GM19035 (cell line): ENCODE measurements around the gene MT1G.
"Not testable (repeated sequence)": the region's sequence is repeated elsewhere in the genome, so short reads cannot be mapped to it uniquely, and the experiment has no call there.

Experiments used
- ATAC-seq: cut with Tn5 transposase; IDR thresholded peaks from one replicate; pipeline ENCODE4 v1.9.1; 2021; ENCODE audit not compliant: unreplicated experiment

Gene MT1G

DNA sequence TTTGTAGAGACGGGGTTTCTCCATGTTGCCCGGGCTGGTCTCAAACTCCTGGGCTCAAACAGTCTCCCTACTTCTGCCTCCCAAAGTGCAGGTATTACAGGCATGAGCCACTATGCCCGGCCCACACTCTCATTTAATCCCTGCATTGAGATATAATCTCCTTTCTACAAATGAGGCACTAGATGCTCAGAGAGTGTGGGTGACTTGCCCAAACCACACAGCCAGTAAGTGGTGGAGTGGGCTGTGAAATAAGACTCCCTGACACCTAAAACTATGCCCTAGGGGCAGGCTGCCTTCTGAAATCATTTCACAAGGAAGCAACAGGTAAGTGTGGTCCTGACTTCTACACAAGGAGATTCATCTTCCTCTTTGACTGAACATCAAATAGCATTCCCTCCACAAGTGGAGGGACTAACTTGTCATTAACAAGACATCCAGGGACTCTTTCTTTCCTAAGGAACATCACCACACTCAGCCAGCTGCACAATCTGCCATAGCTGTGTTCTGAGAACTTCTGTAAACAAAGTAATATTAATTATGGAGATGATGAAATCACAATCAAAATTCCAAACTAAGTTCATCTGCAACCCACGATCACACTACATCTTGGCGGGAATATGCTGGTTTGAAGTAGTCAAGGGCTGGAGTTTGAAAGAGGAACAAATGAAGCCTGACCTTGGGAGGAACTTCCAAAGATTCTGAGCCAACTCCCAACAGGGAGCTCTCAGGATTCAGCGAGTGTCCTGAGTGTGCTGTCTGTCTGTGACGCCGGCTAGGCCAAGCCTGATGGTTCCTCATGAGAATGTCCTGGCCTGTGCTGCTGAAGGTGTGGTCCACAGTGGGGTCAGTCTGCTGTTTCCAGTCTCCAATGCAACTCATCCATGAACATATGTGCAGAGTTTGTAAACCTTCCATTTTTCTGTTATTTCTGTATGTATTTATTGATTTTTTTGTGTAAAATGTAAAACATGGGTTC, 2.3 kb downstream of the MT1G start:
- not testable (repeated sequence) for ATAC-seq

- no peak for ATAC-seq
Observed at GRCh38 chr16:56664506-56664905, 3.4 kb downstream of the MT1G start.

- ATAC-seq: no peak
Observed at GRCh38 chr16:56662357-56663354, 5.2 kb downstream of the MT1G start.

- no peak for ATAC-seq
Observed at GRCh38 chr16:56658327-56658875, 9.5 kb downstream of the MT1G start.

- no peak for ATAC-seq
Observed at GRCh38 chr16:56657555-56658326, 10.1 kb downstream of the MT1G start, which contains the start of gene MT1F. MT1F (plus strand) TSS chr16:56657959; CDS start chr16:56658059, 100 bp downstream.

DNA sequence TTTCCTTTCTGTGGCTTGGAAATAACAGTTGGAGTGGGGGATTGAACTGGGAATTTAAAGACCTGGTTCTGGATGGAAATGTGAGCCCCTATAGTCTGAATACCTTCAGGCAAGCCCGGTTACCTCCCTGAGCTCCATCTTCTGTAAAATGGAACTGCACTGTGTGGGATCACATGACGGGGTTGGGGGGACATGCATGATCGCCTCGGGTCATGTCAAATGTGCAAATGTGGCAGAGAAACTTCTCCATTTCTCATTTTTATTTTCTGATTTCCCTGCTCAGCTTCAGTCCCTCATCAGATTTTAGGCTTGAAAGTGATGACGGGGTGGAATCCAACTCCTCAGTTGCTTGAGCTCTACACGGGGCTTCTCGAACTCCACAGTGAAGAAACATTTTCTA, 14.6 kb downstream of the MT1G start:
- no peak for ATAC-seq

- no peak for ATAC-seq
Observed at GRCh38 chr16:56652600-56652999, 15.3 kb downstream of the MT1G start.

- no peak for ATAC-seq
Observed at GRCh38 chr16:56651586-56651985, 16.3 kb downstream of the MT1G start, which contains the start of gene MT1B. MT1B (plus strand) TSS chr16:56651886; CDS start chr16:56651954, 68 bp downstream.

GRCh38 chr16:56649820-56650219, 18.0 kb downstream of the MT1G start:
- ATAC-seq: no peak

DNA sequence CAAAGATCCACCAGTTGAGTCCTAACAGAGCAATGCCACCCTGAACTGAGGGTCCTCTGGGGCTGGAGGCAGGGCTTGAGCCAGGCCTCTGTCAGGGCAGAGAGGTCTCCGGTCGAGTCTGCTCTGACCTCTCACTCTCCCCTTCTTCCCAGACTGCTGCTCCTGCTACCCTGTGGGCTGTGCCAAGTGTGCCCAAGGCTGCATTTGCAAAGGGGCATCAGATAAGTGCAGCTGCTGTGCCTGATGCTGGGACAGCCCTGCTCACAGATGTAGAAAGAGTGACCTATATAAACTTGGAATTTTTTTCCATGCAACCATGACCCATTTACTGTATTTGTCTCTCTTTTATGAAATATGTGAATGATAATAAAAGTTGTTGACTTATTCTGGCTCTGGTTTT, 18.6 kb downstream of the MT1G start:
- no peak for ATAC-seq

DNA sequence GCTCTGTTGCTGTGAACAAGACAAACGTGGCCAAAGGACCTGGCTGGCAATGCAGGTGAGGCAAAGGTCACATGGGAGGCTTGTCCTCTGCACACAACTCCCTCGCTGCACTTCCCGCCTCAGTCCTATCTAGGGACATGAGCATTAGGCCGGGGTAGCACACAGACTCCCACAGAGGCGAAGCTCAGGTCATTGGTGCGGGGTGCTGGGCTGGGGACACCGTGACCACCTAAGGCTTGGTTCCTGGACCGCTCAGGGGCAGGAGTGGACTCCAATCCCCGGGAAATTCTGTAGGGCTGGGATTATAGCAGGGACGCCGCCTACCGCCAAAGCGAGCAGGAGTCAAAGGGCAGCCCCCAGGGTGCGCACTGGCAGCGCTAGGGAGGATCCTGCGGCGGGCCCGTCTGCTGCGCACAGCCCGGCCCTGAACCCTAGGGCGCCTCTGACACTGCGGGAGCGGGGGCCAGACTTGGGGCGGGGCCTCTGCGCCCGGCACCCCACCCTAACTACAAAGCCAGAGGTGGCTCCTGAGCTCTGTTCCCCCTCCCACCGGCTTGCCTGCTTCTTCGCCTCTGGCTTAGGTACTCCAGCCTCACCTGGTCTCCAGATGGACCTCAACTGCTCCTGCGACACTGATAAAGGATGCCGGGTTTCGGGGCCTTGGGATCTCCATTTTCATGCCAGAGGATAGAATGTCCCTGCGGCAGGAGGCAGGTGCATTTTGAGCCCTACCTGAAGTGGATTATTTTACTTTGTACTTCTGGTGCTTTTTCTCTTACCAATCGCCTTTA, 20.0 kb downstream of the MT1G start:
- no peak for ATAC-seq

- no peak for ATAC-seq
Observed at GRCh38 chr16:56645838-56646237, 22.0 kb downstream of the MT1G start.

- no peak for ATAC-seq
Observed at GRCh38 chr16:56645311-56645710, 22.6 kb downstream of the MT1G start.

DNA sequence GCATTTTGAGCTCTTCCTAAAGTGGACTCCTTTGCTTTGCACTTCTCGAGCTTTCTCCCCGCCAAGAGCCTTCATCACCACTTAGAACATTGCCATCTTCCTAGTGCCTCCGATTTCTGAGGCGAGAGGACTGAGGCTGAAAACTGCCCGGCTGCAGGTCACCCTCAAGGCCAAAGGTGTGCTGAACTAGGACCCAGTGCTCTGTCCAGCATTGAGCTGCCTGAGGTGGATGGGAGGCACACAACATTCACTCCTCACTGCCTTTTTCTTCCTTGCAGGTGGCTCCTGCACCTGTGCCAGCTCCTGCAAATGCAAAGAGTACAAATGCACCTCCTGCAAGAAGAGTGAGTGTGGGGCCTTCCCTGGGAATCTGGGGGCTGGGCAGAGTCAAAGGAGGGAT, 24.0 kb downstream of the MT1G start:
- ATAC-seq: no peak

DNA sequence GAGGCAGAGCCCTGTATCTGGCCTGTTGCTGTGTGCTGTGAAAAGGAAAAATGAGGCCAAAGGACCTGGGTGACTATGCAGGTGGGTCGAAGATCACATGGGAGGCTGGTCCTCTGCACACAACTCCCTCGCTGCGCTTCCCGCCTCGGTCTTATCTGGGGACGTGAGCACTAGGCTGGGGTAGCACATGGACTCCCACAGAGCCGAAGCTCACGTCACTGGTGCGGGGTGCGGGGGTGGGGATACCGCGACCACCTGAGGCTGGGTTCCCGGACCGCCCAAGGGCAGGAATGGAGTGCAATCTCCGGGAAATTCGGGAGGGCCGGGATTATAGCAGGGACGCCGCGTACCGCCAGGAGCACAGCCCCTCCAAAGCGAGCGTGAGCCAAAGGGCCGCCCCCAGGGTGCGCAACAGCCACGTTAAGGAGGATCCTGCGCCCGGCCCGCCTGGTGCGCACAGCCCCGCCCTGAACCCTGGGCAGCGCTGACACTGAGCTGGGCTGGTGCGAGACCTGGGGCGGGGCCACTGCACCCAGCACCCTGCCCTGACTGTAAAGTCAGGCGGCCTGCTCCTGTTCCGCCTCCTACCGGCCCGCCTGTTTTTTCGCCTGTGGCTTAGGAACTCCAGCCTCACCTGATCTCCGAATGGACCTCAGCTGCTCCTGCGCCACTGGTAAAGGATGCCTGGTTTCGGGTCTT, 24.6 kb downstream of the MT1G start:
- ATAC-seq: no peak

- ATAC-seq: no peak
Observed at GRCh38 chr16:56641166-56641565, 26.7 kb downstream of the MT1G start.

DNA sequence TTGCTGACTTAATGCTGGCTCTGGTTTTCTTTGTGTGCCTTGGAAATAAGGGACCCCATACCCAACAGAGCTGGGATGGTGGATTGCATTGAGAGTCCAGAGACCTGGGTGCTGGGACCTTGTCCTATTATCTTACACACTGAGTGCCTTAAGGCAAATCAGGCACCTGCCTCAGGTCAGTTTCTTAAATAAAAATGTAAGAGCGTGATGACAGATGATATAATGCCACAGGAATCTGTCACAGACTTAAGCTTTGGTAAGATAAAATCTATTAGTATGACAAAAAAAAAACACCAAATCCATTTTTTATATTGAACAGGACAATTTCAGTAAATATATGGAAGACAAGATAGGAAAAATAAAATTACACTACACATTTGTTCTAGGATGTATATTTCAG, 27.8 kb downstream of the MT1G start:
- no peak for ATAC-seq

DNA sequence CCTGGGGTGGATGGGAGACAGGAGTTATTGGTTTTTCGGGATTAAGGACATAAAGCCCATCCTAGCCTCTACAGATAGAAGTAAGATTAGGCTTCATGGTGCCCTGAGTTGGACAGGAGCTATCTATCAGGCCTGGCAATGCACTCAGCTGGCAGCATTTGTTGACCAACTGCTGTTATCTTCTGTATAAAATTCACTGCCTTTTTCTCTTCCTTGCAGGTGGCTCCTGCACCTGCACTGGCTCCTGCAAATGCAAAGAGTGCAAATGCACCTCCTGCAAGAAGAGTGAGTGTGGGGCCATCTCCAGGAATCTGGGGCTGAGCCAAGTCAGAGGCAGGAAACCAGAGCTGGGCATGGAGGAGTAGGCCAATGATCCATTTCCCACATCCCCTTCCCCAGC, 28.8 kb downstream of the MT1G start:
- no peak for ATAC-seq
